Measurements from ENCODE around the gene SLC66A1.

DNA sequence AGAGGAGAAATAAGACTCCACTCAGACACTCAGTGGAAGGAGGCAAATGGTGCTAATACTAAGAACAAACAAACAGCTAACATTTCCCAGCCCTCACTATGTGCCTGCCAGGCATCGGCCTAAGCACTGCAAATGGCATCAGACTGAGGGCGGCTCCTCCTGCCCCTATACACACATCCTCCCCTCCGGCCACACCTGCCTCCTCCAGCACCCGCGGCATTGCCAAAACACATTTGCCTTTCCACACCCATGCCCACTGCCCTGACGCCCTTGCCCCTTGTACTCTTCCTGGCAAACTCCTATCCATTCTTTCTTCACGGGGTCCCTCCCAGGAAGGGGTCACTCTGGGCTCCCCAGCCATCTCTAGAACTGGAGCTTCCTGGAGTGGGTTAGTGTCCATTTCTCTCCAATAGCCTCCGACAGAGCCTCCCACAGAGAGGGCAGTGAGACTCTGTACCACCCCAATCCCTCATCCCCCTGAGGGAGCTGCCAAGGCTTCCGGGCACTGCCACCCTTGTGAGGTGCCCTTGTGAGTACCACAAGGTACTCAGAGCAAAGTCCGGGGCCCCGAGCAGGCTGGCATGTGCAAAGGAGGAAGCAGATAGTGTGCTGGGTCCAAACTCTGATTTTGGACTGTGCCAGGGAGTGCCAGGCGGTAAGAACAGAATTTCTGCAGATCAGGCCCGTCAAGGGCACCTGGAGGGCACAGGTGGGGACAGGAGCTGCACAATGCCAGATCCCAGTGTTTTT, 24.5 kb upstream of the SLC66A1 start:
- TF ChIP-seq, protein P1, sequence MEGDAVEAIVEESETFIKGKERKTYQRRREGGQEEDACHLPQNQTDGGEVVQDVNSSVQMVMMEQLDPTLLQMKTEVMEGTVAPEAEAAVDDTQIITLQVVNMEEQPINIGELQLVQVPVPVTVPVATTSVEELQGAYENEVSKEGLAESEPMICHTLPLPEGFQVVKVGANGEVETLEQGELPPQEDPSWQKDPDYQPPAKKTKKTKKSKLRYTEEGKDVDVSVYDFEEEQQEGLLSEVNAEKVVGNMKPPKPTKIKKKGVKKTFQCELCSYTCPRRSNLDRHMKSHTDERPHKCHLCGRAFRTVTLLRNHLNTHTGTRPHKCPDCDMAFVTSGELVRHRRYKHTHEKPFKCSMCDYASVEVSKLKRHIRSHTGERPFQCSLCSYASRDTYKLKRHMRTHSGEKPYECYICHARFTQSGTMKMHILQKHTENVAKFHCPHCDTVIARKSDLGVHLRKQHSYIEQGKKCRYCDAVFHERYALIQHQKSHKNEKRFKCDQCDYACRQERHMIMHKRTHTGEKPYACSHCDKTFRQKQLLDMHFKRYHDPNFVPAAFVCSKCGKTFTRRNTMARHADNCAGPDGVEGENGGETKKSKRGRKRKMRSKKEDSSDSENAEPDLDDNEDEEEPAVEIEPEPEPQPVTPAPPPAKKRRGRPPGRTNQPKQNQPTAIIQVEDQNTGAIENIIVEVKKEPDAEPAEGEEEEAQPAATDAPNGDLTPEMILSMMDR (IDR thresholded peaks at IDR 0.05) = no peak
- TF ChIP-seq POLR2A (IDR thresholded peaks at IDR 0.05) (no peak), EP300 (IDR thresholded peaks at IDR 0.05) (no peak)

Data from suprapubic skin (tissue), 3 donors.